DOHH2 (cell line): ENCODE results near the gene TBKBP1.

ENCODE experiments used
- CTCF ChIP-seq: fragments of 200-600 bp; sonication (generic); IDR thresholded peaks from one replicate; pipeline ENCODE4 v1.5.1; 2014; ENCODE audit warnings: antibody characterized with exemption, mild to moderate bottlenecking, low read depth, low read length; ENCODE audit not compliant: poor library complexity, severe bottlenecking
- EZH2phosphoT487 ChIP-seq: fragments of 200-600 bp; sonication (generic); IDR thresholded peaks from 2 replicates; pipeline ENCODE4 v1.6.1; 2017; ENCODE audit warnings: borderline replicate concordance, mild to moderate bottlenecking, antibody characterized with exemption, low read length, moderate library complexity, mixed read lengths

DNA sequence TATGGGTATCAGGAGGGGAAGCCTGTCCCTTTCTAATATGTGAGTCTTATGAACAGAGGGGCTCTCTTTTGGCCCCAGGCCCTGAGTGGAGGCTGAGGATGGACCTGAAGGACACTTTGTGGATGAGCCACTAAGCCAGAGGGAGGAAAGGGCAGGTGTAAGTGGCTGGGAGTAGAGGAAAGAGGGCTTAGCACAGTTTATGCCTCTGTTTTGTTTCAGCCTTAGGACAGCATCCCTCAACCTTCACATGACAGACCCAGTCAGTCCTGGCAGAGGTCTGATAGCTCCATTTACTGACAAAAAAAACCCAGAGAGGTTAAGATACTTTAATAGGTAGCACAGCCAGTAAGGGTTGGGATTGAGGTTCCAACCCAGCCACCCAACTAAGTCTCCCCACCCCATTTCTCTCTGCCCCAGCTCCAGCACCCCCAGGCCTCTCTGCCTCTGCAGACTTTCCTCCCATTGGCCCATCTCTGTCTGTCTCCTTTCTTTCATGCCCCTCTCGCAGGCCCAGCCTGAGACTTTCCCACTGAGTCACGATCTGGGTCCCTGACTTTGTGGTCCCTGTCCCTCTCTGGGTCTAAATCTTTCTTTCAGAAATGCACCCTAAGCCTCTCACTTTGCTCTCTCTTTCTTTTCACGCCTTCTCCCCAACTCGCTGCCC lies 34.4 kb downstream of the TBKBP1 start:
- TF ChIP-seq CTCF (no peak), EZH2phosphoT487 (no peak)
